Stromal cell of bone marrow (primary cell): ENCODE measurements around the gene TMC6.
"Not testable (repeated sequence)": the region's sequence is repeated elsewhere in the genome, so short reads cannot be mapped to it uniquely, and the experiment has no call there.

Source experiments
- DNase-seq: peaks from one replicate; pipeline ENCODE4 v3.0.0-alpha.2; 2012; ENCODE audit warnings: low read depth

The TMC6 gene

DNA sequence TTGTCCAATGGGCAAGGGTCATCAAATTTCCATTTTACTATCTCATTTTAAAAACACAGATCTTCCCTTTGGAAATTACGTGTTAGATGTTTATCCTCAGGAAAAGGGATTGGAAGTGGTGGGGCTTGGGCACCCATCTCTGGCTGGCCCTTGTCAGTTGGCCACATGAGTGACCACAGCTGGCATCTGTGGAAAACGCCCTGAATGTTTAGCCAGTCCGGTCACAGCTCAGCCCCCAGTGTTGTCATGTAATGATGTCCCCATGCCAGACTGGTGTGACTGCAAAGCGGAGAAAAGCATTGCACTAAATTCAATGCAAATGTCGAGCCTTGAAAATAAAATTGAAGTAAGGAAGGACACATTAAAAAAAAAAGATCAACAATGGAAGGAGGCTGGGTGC, 53.0 kb downstream of the TMC6 start:
- no peak for DNase-seq

GRCh38 chr17:78075011-78075410, 53.5 kb downstream of the TMC6 start:
- no peak for DNase-seq

- DNase-seq = no peak
Measured at GRCh38 chr17:78072961-78073360, 55.6 kb downstream of the TMC6 start.

- no peak for DNase-seq
Measured at GRCh38 chr17:78069695-78070094, 58.9 kb downstream of the TMC6 start.

DNA sequence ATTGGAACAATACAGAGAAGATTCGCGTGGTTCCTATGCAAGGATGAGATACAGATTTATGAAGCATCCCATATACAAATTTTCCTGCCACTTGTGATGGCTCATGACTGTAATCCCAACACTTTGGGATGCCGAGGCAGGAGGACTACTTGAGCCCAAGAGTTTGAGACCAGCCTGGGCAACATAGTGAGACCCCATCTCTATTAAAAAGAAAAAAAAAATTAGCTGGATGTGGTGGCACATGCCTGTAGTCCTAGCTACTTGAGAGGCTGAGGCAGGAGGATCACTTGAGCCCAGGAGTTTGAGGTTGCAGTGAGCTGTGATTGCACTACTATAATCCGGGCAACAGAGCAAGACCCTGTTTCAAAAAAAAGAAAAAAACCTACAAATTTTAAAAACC, 61.6 kb downstream of the TMC6 start:
- DNase-seq = not testable (repeated sequence)

- DNase-seq = no peak
Measured at GRCh38 chr17:78064708-78065107, 63.8 kb downstream of the TMC6 start.

GRCh38 chr17:78063489-78063888, 65.1 kb downstream of the TMC6 start:
- DNase-seq = no peak

DNA sequence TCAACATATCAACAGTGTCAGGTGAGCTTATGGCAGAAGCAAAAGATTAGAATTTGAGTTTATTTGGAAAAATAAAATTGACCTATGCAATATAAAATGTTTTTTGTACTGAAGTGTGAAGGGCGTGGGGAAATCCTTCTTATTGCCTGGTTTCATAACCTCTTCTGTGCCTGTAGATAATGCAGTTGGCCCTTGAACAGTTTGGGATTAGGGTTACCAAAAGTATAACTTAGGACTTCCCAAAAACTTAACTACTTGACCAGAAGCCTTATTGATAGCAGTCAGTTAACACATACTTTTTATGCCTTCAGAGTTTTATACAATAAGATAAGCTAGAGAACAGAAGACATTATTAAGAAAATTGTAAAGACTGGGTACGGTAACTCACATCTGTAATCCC, 66.0 kb downstream of the TMC6 start:
- no peak for DNase-seq
